Body of pancreas (tissue), 4 donors: Measurements from ENCODE around the gene LBH. TPM values are rescaled to one million over a fixed set of nuclear protein-coding genes. Genes with fewer than 3 reads are reported as not detected.

Experiments used
- ATAC-seq: fragments of 150-250 bp; one replicate; pipeline ENCODE4 v1.9.1; 2016
- DNase-seq, 4 donors: peaks; one replicate each; pipeline ENCODE4 v3.0.0-alpha.2; 2019
- H3K27ac ChIP-seq, 4 donors: fragments of 200-600 bp; sonication (generic); 1 replicate in 3 of 4; 2 replicates in 1 of 4; pipeline versions ENCODE4 v1.5.1 to v1.6.1; 2016 to 2019; ENCODE audit warnings: mild to moderate bottlenecking in 1 of 4, mixed read lengths in 1 of 4, moderate library complexity in 1 of 4
- H3K27me3 ChIP-seq, 2 donors: fragments of 200-600 bp; sonication (generic); one replicate each; pipeline ENCODE4 v1.6.0; 2016; ENCODE audit warnings: mild to moderate bottlenecking in 1 of 2
- H3K36me3 ChIP-seq, 2 donors: fragments of 200-600 bp; sonication (generic); replicated peaks in 1 of 2; 2 replicates each; pipeline ENCODE4 v1.5.1; 2016; ENCODE audit warnings: low read depth in 2 of 2; ENCODE audit not compliant: insufficient read depth in 1 of 2
- H3K4me1 ChIP-seq: fragments of 200-600 bp; sonication (generic); one replicate; pipeline ENCODE4 v1.6.0; 2016
- H3K4me3 ChIP-seq, 2 donors: fragments of 200-600 bp; sonication (generic); 1 replicate in 1 of 2; 2 replicates in 1 of 2; pipeline ENCODE4 v1.5.1; 2016 to 2019
- H3K9me3 ChIP-seq, 3 donors: fragments of 200-600 bp; sonication (generic); 1 replicate in 2 of 3; 2 replicates in 1 of 3; pipeline ENCODE4 v1.5.1; 2016
- POLR2A ChIP-seq, 3 donors: fragments of 450-650 bp; IDR thresholded peaks; one replicate each; pipeline ENCODE4 v1.6.1; 2016; ENCODE audit warnings: antibody characterized with exemption in 3 of 3, mild to moderate bottlenecking in 2 of 3
- WGBS, 2 donors: methylation state at CpG; one replicate each; pipeline ENCODE4 v1.1.5; 2017; 5-methylcytosine and 5-hydroxymethylcytosine counted together
- intact Hi-C: fragments of 100-400 bp; cut with DNase I; formaldehyde crosslinking; loops from one replicate; pipeline ENCODE4 v1.15.1; 2023
- small RNA-seq: library from RNA; depleted of rRNA; stranded (forward); fragments of <200 nt; gene quantifications from one replicate; pipeline ENCODE3, GENCODE V24; 2016
- total RNA-seq, 2 donors: library from RNA; depleted of rRNA; stranded (reverse); fragments of >200 nt; gene quantifications; one replicate each; pipeline ENCODE4 v1.1.0, GENCODE V29; 2016
- TF ChIP-seq, protein P1 (sequence below), 7 experiments: fragments of 450-650 bp in 4 of 7; fragments of 200-600 bp in 3 of 7; sonication (generic) in 3 of 7; IDR thresholded peaks; one replicate each; pipeline ENCODE4 v1.5.1; 2016 to 2019; ENCODE audit warnings: antibody characterized with exemption in 7 of 7

Gene LBH
- total RNA-seq, 2 donors from 2014 or later: 10.9 to 23.1 TPM

DNA sequence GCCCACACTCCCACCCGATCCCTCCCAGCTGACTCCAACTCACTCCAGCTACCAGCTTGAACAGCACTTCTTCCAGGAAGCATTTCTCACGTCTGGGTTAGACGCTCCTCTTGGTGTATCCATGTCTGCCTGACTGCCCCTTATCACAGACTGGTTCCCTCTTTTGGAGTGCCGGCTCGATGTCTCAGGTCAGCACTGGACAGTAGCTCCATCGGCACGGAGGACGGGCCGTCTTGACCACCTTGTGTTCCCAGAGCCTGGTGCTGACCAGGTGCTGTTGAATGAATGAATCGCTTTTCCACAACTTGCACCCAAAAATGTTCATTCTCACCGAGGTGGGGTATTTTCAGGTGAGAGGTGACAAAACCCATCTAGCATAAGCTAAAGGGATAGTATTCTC is 71.8 kb downstream of the LBH start:
- Histone ChIP-seq H3K27me3 (no peaks in the 10 kb centered on the region), H3K9me3 (no peaks in the 10 kb centered on the region), H3K4me3 (no peak overlapping the region), H3K36me3 (no peaks in the 10 kb centered on the region), H3K4me1 (peaks cover 19% of the 10 kb centered on the region), H3K27ac (no peak overlapping the region)
- no peak for ATAC-seq
- TF ChIP-seq, protein P1, sequence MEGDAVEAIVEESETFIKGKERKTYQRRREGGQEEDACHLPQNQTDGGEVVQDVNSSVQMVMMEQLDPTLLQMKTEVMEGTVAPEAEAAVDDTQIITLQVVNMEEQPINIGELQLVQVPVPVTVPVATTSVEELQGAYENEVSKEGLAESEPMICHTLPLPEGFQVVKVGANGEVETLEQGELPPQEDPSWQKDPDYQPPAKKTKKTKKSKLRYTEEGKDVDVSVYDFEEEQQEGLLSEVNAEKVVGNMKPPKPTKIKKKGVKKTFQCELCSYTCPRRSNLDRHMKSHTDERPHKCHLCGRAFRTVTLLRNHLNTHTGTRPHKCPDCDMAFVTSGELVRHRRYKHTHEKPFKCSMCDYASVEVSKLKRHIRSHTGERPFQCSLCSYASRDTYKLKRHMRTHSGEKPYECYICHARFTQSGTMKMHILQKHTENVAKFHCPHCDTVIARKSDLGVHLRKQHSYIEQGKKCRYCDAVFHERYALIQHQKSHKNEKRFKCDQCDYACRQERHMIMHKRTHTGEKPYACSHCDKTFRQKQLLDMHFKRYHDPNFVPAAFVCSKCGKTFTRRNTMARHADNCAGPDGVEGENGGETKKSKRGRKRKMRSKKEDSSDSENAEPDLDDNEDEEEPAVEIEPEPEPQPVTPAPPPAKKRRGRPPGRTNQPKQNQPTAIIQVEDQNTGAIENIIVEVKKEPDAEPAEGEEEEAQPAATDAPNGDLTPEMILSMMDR (IDR thresholded peaks at IDR 0.05): no peak
- no peak for TF ChIP-seq POLR2A (IDR thresholded peaks at IDR 0.05)
- intact Hi-C loops: no loop called here
- DNase-seq: no peak
- WGBS, 2 donors: 95 to 97% methylated on average over 11 of the region's 11 CpGs

DNA sequence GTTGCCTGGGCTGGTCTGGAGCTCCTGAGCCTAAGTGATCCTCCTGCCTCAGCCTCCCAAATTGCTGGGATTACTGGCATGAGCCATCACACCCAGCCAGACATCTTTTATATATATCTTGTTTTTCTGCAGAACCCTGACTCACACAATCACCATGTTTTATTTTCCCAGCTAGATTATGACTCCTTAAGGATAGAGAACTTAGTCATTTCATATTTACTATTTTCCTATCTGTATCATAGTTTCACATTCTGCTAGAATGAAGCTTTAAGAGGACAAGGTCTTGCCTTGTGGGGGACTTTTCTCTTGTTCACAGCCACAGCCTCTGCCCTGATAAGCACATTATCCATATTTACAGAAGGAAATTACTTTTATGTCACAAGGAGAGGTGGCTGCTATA is 73.9 kb downstream of the LBH start:
- intact Hi-C loops: no loop called here
- DNase-seq (no peak), ATAC-seq (no peak)
- TF ChIP-seq, protein P1 (IDR thresholded peaks at IDR 0.05): no peak
- TF ChIP-seq POLR2A (IDR thresholded peaks at IDR 0.05): no peak
- Histone ChIP-seq H3K4me1 (peaks cover 15% of the 10 kb centered on the region), H3K4me3 (no peak overlapping the region), H3K9me3 (no peaks in the 10 kb centered on the region), H3K27me3 (no peaks in the 10 kb centered on the region), H3K27ac (no peak overlapping the region), H3K36me3 (no peaks in the 10 kb centered on the region)

DNA sequence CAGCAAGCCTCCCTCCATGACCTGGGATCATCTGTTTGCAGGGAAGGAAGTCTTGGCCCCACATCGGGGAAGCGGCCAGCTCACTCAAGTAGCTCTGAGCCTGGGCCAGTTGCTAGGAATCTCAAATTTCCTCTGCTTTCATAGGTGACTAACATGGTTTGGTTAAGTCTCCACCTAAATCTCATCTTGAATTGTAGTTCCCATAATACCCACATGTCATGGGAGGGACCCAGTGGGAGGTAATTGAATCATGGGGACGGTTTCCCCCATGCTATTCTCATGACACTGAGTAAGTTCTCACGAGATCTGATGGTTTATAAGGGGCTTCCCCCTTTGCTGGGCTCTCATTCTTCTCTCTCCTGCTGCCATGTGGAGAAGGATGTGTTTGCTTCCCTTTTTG is 75.2 kb downstream of the LBH start:
- WGBS, 2 donors: 87 to 100% methylated on average over 2 to 4 of the region's 4 CpGs
- H3K27me3 ChIP-seq: no peaks in the 10 kb centered on the region
- H3K36me3 ChIP-seq: no peaks in the 10 kb centered on the region
- TF ChIP-seq POLR2A (IDR thresholded peaks at IDR 0.05): no peak
- TF ChIP-seq, protein P1 (IDR thresholded peaks at IDR 0.05): no peak
- intact Hi-C loops: no loop called here
- H3K27ac ChIP-seq: no peak overlapping the region
- ATAC-seq (no peak), DNase-seq (no peak)
- H3K4me1 ChIP-seq: peaks cover 2% of the 10 kb centered on the region
- no peak overlapping the region for H3K4me3 ChIP-seq
- H3K9me3 ChIP-seq: no peaks in the 10 kb centered on the region

DNA sequence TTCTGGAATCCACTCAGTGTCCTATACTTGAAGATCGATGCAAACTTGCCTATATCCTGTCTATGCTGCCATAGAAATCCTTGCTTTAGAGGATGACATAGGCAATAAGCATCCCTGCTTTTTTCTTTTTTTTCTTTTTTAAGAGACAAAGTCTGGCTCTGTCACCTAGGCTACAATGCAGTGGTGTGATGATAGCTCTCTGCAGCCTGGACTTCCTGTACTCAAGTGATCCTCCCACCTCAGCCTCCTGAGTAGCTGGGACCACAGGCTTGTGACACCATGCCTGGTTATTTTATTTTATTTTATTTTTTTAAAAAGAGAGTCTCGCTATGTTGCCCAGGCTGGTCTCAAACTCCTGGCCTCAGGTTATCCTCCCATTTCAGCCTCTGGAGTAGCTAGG is 76.9 kb downstream of the LBH start:
- TF ChIP-seq, protein P1 (IDR thresholded peaks at IDR 0.05): no peak
- TF ChIP-seq POLR2A (IDR thresholded peaks at IDR 0.05): no peak
- ATAC-seq: no peak
- no peaks in the 10 kb centered on the region for H3K9me3 ChIP-seq
- intact Hi-C loops: no loop called here
- no peaks in the 10 kb centered on the region for H3K27me3 ChIP-seq
- no peak overlapping the region for H3K4me3 ChIP-seq
- H3K27ac ChIP-seq: no peak overlapping the region
- WGBS, 2 donors: 96 to 100% methylated on average over 2 of the region's 2 CpGs
- no peaks in the 10 kb centered on the region for H3K4me1 ChIP-seq
- DNase-seq: no peak
- no peaks in the 10 kb centered on the region for H3K36me3 ChIP-seq

Small RNA genes within 50 kb of the gene (small RNA-seq; reads per million reads assigned to genes)
- gene SNORA10B: not detected

Other genes with a start within 250 kb of the LBH start
- gene YPEL5, start 84.5 kb upstream of the LBH start, total RNA-seq: 10 to 100 TPM; 29.3 to 36.6 TPM
- gene LCLAT1, start 215.7 kb downstream of the LBH start, total RNA-seq: 10 to 100 TPM; 13.7 to 19.4 TPM